Medulla oblongata (tissue), 1 donor: ENCODE measurements around the gene CYB5D1.

Experiments
- DNase-seq: peaks from one replicate; pipeline ENCODE4 v3.0.0-alpha.2; 2015; ENCODE audit errors: extremely low spot score

CYB5D1 gene

DNA sequence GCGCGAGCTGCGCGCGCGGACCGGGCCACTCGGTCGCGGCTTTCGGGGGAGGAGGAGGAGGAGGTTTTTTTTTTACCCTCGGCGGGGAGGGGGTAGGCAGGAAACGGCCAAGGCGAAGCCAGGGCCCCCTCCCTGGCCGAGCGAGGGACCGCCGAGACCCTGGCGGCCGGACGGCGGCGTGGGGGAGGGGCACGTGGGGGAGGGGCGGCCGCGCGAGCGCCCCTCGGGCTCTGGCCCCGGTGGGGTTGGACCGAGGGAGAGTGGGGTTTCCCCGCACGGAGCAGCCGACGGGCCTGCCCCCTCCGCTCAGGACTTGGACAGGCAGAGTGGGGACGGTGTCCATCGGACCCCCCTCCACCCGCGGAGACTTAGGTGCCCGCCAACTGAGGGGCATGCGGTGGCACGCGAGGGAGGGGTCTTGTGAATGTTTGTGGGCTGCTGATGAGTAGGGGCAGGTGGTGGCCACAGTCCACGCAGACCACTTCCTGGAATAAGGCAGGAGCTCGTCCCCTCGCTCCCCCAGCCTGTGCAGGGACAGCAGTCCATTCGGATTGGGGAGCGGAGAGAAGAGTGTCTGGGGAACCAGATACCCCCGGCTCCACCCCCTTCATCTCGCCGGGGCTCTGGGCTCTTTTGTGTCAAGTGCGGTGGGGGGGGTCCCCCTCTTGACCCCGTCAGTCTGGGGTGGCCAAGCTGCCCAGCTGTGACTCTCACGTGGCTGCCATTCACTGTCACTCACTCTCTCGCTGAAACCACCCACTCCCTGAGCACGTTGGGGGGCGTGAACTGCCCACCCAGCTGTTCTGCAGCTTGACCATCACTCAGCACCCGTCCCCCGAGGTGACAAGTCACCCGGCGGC lies 27.8 kb downstream of the CYB5D1 start:
- DNase-seq: peak; percentile 34

DNA sequence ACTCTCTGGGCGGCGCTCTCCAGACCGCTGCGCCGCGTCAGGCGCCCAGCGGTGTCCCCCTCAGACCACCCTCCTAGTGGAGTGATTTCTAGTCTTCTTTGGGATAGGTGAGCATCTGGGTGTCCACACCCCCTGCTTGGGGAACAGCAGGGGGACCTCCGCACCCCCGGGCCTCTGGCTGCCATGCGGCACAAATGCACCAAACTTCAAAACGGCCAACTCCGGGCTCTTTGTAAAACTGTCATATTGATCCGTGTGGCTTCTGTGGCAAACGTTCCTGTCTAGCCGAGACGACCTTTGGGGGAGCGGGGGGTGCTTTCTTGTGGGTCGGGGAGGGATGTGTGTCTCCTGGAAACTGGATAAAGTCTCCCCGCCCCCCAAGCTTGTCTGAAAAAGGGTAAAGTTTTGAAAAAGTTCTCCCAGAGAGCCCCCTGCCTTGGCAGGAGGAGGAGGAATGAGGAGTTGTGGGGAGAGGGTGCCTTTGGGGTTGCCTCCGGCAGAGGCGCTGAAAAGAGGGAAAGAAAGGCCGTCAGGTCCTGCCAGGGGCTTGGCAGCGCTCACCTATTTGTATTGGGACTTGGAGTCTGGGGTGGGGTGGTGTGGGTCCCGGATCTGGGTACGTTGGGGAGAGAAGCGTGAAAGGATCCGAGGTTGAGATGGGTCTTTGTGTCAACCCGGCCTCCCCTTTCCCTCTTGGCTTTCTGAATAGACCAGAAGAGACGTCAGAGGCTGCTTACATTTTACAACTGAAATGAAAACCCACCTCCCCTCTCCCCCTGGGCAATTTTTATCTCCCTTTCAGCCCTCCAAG lies 28.6 kb downstream of the CYB5D1 start:
- DNase-seq: peak; percentile 17

DNA sequence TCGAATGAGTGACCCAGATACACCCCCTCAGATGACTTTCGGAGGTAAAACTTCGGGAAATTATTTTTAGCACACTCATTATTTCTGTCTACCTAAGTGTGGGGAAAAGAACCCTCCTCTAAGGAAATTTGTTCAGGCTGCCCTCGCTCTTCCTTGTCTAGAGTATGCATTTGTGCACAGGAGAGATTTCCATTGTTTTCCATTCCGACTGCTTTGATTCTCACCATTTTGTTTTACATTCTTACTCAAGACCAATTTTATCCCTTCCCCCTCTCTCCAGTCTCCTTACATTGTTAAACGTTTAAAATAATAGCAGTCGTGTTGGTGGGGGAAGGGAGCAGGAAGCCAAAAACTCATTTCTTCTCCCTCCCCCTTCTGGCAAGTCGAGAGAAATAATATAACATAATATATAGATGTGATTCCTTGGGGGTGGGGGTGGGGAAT lies 29.3 kb downstream of the CYB5D1 start:
- DNase-seq: no peak

DNA sequence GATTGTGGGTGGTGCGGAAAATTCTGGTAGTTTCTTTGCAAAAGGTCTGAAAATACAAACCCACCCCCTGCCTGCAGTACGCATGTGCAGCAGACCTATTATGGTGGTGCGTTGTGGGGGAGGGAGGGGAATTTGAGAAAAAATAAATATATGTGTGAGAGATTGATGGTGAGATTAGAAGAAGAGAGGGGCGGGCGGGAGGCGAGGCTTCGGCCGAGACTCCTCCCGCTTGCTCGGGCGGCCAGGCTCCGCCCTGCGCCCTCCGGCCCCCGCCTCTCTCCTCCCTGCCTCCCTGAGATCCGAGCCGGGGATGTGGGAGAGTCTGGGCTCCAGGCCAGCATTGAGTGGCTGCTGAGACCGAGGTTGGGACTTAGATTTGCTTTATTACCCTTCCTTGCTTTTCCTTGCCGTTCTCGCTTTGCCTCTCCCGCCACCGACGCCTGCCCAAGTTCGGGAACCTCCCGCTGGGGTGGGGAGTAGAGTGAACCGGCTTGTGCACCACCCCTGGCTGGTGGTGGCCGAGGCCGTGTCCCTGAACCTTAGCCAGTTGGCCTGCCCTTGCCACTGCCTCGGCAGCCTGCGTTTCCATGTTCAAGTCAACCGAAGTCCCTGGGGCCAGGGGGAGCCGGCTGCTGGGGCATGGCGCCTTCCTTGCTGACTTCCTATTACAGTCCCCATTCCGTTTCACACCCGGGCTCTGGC lies 29.8 kb downstream of the CYB5D1 start:
- DNase-seq: peak; percentile 95

DNA sequence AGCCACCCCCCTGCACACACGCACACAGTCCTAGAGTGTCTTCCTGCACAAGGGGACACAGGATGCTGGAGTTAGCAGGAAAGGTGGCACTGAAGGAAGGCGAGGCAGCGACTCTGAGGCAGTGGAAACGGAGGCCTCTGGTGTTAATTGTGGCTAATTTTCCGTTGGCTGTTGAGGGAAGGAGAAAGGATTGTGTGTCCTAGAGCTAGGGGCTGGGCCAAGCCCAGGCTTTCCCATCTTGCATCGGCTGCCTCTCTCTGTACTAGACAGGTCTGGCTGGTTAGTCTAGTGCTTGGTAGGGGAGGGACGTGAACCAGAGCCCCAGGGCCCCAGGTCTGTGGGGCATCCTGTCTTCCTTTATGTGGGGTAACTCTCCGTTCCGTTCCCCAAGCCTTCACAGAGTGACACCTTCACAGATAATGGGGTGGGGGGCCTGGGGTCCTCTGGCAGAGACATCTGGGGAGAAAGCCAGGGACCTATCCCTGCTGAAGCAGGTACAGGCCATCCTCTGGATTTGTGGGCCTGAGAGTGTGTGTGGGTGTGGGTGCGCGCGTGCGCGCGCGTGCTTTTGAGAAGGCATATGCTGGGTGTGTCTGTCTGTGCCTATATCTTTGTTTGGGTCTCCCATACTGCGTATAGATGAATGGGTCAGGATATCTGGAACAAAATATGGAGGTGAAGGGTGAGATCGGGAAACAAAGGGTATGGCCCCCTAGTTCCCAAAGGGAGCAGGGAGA lies 30.5 kb downstream of the CYB5D1 start, which contains the start of gene CHD3:
TSS of gene CHD3 (plus strand) at position 606 of the 737 bp plus-strand sequence. CDS start 212 bp downstream, outside the sequence.
- no peak for DNase-seq

GRCh38 chr17:7889166-7889955 lies 31.6 kb downstream of the CYB5D1 start:
- peak; percentile 99 for DNase-seq

DNA sequence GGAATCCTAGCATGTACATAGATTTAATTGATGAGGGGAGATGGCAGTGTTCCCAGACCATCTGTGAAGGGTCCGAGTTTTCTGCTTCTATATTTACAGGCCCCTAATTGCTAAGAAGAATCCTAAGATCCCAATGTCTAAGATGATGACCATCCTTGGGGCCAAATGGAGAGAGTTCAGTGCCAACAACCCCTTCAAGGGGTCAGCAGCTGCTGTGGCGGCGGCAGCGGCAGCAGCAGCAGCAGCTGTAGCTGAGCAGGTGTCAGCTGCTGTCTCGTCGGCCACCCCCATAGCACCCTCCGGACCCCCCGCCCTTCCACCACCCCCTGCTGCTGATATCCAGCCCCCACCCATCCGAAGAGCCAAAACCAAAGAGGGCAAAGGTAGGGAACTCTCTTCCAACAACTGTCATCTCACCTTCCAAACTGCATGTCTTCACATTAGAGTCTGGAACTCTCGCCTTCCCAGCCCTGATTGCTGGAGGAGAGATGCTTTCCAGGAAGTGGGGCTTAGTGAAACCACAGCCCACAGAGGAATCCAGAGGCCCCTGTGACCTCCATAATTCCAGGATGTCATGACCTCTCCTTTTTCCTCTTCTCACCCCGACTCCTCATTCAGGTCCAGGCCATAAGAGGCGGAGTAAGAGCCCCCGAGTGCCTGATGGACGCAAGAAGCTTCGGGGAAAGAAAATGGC lies 35.5 kb downstream of the CYB5D1 start:
- no peak for DNase-seq

DNA sequence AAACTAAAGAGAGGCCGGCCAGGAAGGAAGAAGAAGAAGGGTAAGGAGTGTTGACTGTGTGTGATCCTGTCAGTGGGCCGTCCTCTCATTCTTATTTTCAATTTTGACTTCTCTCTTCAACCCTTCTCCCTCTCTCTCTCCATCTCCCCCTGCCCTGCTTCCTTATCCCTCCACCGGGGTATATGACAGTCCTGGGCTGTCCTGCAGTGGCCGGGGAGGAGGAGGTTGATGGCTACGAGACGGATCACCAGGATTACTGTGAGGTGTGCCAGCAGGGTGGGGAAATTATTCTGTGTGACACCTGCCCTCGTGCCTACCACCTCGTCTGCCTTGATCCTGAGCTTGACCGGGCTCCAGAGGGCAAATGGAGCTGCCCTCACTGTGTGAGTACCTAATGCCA lies 36.4 kb downstream of the CYB5D1 start:
- no peak for DNase-seq

DNA sequence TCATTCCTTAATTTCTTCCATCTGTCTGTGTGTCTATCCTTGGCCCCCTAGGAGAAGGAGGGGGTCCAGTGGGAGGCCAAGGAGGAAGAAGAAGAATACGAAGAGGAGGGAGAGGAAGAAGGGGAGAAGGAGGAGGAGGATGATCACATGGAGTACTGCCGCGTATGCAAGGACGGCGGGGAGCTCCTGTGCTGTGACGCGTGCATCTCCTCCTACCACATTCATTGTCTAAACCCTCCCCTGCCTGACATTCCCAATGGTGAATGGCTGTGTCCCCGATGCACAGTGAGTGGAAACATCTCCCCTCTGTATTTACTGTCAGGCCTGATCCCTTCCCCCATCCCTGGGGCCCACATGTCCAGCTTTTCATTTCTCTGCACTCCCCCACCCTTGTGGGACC lies 37.1 kb downstream of the CYB5D1 start:
- DNase-seq: no peak

DNA sequence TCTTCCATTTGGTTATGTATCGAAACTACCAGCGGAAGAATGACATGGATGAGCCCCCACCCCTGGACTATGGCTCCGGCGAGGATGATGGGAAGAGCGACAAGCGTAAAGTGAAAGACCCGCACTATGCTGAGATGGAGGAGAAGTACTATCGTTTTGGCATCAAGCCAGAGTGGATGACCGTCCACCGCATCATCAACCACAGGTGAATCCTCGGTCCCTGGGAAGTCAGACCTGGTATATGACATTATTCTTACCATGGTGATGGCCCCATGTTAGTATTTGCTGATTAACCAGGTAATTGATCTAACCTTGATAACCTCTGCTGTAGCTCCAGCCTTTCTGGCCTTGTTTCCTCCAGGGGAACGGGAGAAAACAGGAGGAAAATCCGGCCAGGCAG lies 39.3 kb downstream of the CYB5D1 start:
- DNase-seq: no peak

DNA sequence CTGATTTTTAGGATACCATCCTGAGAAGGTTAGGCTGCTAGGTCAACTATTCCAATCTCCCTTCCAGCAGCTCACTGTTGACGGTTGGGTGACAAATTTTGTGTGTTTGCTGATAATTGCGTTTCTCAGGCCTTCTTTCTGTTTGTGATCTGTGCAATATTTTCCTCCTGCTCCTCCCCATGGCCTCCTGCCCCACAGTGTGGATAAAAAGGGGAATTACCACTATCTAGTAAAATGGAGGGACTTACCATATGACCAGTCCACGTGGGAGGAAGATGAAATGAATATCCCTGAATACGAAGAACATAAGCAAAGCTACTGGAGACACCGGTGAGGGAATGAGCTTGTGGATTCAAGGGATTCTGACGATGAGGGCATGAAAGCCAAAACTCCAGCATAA lies 40.0 kb downstream of the CYB5D1 start:
- peak; percentile 83 for DNase-seq

GRCh38 chr17:7903154-7904103 lies 45.6 kb downstream of the CYB5D1 start:
- no peak for DNase-seq

DNA sequence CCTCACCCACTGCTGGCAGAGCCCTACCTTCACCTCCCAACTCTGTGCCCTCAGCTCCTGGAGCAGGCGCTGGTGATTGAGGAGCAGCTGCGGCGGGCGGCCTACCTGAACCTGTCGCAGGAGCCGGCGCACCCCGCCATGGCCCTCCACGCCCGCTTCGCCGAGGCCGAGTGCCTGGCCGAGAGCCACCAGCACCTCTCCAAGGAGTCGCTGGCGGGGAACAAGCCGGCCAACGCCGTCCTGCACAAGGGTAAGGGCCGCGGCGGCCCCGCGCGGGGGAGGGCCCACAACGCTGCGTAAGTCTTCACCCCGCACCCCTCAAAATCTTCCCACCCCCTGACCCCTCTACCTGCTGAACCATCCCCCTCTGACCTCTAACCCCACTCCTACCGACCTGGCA lies 51.3 kb downstream of the CYB5D1 start:
- DNase-seq: no peak

DNA sequence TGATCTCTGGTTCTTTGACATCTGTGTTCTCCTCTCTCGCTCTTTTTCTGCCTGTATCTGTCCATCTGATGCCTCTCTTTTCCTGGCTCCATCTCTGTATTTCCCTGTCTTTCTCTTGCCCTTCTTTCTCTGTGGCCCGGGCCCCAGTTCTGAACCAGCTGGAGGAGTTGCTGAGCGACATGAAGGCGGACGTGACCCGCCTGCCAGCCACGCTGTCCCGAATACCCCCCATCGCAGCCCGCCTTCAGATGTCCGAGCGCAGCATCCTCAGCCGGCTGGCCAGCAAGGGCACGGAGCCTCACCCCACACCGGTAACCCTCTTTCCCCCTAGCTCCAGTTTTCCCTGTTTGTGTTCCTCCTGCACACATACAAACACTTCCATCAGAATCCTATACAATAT lies 52.5 kb downstream of the CYB5D1 start:
- DNase-seq: no peak

GRCh38 chr17:7910711-7911110 lies 52.9 kb downstream of the CYB5D1 start:
- DNase-seq: no peak

- DNase-seq: no peak
Observed at GRCh38 chr17:7911116-7911515, 53.3 kb downstream of the CYB5D1 start.
